AG09319 (cell line): ENCODE results near the gene NDST1.

Source experiments
- DNase-seq: peaks from one replicate; pipeline ENCODE4 v3.0.0-alpha.2; 2010; ENCODE audit warnings: low read depth; ENCODE audit errors: extremely low read depth
- CTCF ChIP-seq: IDR thresholded peaks from 2 replicates; pipeline ENCODE4 v1.5.1; 2011; ENCODE audit warnings: low read depth, mild to moderate bottlenecking, inconsistent platforms, low read length, moderate library complexity

Gene NDST1

DNA sequence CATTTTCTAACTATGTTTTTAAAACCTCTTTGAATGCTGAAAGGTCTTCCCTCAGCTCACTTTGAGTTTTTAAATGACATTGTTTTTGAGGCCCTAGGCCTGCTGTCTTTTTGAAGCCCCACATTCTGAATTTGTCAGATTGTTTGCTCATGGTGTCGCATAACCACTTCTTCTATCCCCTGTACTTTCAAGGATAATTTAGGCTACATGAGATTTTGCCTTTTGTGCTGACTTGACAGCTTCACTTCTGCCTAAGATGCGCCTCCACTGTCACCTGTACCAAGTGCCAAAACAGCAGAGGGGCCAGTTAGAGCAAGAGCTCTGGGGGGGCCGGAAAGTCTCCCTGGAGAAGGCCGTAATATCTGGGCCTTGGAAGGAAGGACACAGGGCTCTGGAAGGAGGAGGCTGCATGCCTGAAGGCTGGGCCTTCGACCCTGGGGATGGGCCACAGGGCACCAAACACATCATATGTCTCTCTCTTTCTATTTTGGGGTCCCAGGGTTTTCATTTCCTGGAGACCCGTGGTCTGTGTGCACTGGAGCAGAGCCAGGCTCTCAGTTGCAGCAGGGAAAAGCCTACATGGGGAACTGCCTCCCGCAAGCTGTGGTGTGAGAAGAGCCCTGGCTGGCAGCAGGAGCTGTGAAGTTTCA lies 49.1 kb downstream of the NDST1 start:
- TF ChIP-seq CTCF = no peak
- no peak for DNase-seq

- no peak for DNase-seq
- TF ChIP-seq CTCF = no peak
Measured at GRCh38 chr5:150557509-150557872, 49.6 kb downstream of the NDST1 start.

- DNase-seq = no peak
- no peak for TF ChIP-seq CTCF
Measured at GRCh38 chr5:150558088-150558621, 50.2 kb downstream of the NDST1 start.

GRCh38 chr5:150559088-150559487 lies 51.2 kb downstream of the NDST1 start:
- no peak for TF ChIP-seq CTCF
- DNase-seq = no peak

DNA sequence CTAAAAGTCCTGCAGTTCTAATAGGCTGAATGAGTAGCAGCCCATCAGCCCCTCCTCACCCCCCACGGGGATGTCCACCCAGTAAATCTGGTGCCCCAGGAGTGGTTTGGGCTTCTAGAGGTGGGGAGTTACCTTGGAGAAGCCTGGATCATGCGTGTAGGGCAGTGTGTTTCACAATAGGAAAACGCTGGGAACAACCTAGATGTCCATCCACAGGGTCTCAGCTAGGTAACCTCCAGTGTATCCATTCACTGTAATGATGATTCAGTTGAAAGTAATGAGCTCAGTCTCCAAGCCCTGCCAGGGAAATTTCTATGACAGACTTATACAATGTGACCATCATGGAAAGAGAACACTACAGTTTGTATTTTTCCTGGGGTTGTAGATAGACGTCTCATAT lies 51.8 kb downstream of the NDST1 start:
- no peak for TF ChIP-seq CTCF
- DNase-seq = no peak

- peak; percentile 79 for TF ChIP-seq CTCF
Measured at GRCh38 chr5:150560401-150561191, 52.7 kb downstream of the NDST1 start.

GRCh38 chr5:150561192-150561512 lies 53.2 kb downstream of the NDST1 start:
- no peak for TF ChIP-seq CTCF

More at GRCh38 chr5:150560401-150561191, 52.7 kb downstream of the NDST1 start:
- DNase-seq = peak; percentile 68

More at GRCh38 chr5:150561192-150561512, 53.2 kb downstream of the NDST1 start:
- DNase-seq = no peak
